Ovary (tissue), 9 donors: ENCODE data around the gene BTLA. TPM values are rescaled to one million over a fixed set of nuclear protein-coding genes. Genes with fewer than 3 reads are reported as not detected.
"Not testable (repeated sequence)": the region's sequence is repeated elsewhere in the genome, so short reads cannot be mapped to it uniquely, and the experiment has no call there.

ENCODE experiments used
- DNase-seq, 5 donors: peaks; one replicate each; pipeline ENCODE4 v3.0.0-alpha.2; 2019 to 2020
- H3K27ac ChIP-seq, 2 donors: fragments of 200-600 bp; one replicate each; pipeline versions ENCODE4 v1.5.1 to v1.8.0; 2019 to 2022
- H3K27me3 ChIP-seq: fragments of 200-600 bp; one replicate; pipeline ENCODE4 v1.8.0; 2022
- H3K36me3 ChIP-seq: fragments of 200-600 bp; sonication (generic); one replicate; pipeline ENCODE4 v1.5.1; 2019
- H3K4me1 ChIP-seq: one replicate; pipeline ENCODE4 v1.8.1; 2013; ENCODE audit warnings: mild to moderate bottlenecking, moderate library complexity; ENCODE audit not compliant: insufficient read depth
- H3K4me3 ChIP-seq: fragments of 200-600 bp; sonication (generic); one replicate; pipeline ENCODE4 v1.5.1; 2017
- H3K9me3 ChIP-seq, 2 donors: fragments of 200-600 bp in 1 of 2; sonication (generic) in 1 of 2; one replicate each; pipeline versions ENCODE4 v1.5.1 to v1.8.1; 2013 to 2019; ENCODE audit warnings: mild to moderate bottlenecking in 1 of 2, moderate library complexity in 1 of 2
- EP300 ChIP-seq: sonication (generic); formaldehyde crosslinking; IDR thresholded peaks from one replicate; pipeline ENCODE4 v1.6.1; 2017; ENCODE audit warnings: antibody characterized with exemption
- POLR2A ChIP-seq: fragments of 450-650 bp; IDR thresholded peaks from one replicate; pipeline ENCODE4 v1.6.1; 2017; ENCODE audit warnings: antibody characterized with exemption, mild to moderate bottlenecking, moderate library complexity
- whole genome bisulfite sequencing, 3 donors: extraction: QIAGEN DNeasy Blood & Tissue Kit in 1 of 3; methylation state at CpG; one replicate each; pipeline versions ENCODE4 v1.1.5 to v1.1.7; 2013 to 2017; 5-methylcytosine and 5-hydroxymethylcytosine counted together
- intact Hi-C, 4 donors: fragments of 100-400 bp; cut with DNase I; formaldehyde crosslinking; loops; one replicate each; pipeline versions ENCODE4 v1.11.0 to v1.15.1; 2022 to 2023
- polyA plus RNA-seq, 2 donors: library from polyadenylated mRNA; stranded (reverse); fragments of 200-250 nt in 1 of 2; fragments of 350-450 nt in 1 of 2; fragmentation: Illumina TruSeq in 1 of 2; extraction: RNeasy Lipid Tissue Mini Kit (QIAGEN cat#74804) in 1 of 2; gene quantifications; one replicate each; pipeline ENCODE4 v1.2.3, GENCODE V29; 2013 to 2014
- total RNA-seq, 7 donors: library from RNA; depleted of rRNA in 2 of 7; stranded (reverse); fragments of >200 nt in 2 of 7; fragmentation: NEBNext Ultra II Directional in 3 of 7; extraction: Animal tissue kit (Norgen Biotek cat#: 25700) in 3 of 7; gene quantifications; one replicate each; pipeline versions ENCODE4 v1.1.0 to v1.2.4, GENCODE V29; 2016 to 2023
- TF ChIP-seq, protein P1 (sequence below), 3 donors: fragments of 450-650 bp in 2 of 3; fragments of 200-600 bp in 1 of 3; IDR thresholded peaks; one replicate each; pipeline versions ENCODE4 v1.5.1 to v1.8.0; 2016 to 2022; ENCODE audit warnings: antibody characterized with exemption in 3 of 3, mild to moderate bottlenecking in 1 of 3
- donor health status: DM: no; HTN: no; CAD: no; lungs with moderate emphysema.
- donor health status: DM: no; HTN: no; CAD: no.
- donor health status: Bipolar disorder and iron deficiency.
- donor health status: DM: yes; HTN: yes; CAD: no.
- donor health status: DM: no; HTN: no; CAD: no.
- donor health status: DM: yes; HTN: yes; CAD: no.

BTLA gene
- total and polyA plus RNA-seq, 9 donors: 0.04 to 0.48 (median 0.17) TPM; not detected in 4

GRCh38 chr3:112467539-112467938 lies 31.7 kb downstream of the BTLA start:
- DNase-seq: no peak
- H3K27me3 ChIP-seq: no peaks in the 10 kb centered on the region
- no peaks in the 10 kb centered on the region for H3K36me3 ChIP-seq
- H3K9me3 ChIP-seq: no peaks in the 10 kb centered on the region
- WGBS, 3 donors: 77 to 89% (median 85%) methylated on average over 1 of the region's 1 CpG
- H3K27ac ChIP-seq: no peak overlapping the region
- intact Hi-C loops: no loop called here
- TF ChIP-seq POLR2A (no peak), EP300 (no peak)
- TF ChIP-seq, protein P1, sequence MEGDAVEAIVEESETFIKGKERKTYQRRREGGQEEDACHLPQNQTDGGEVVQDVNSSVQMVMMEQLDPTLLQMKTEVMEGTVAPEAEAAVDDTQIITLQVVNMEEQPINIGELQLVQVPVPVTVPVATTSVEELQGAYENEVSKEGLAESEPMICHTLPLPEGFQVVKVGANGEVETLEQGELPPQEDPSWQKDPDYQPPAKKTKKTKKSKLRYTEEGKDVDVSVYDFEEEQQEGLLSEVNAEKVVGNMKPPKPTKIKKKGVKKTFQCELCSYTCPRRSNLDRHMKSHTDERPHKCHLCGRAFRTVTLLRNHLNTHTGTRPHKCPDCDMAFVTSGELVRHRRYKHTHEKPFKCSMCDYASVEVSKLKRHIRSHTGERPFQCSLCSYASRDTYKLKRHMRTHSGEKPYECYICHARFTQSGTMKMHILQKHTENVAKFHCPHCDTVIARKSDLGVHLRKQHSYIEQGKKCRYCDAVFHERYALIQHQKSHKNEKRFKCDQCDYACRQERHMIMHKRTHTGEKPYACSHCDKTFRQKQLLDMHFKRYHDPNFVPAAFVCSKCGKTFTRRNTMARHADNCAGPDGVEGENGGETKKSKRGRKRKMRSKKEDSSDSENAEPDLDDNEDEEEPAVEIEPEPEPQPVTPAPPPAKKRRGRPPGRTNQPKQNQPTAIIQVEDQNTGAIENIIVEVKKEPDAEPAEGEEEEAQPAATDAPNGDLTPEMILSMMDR (IDR thresholded peaks at IDR 0.05): no peak
- H3K4me1 ChIP-seq: no peaks in the 10 kb centered on the region
- H3K4me3 ChIP-seq: no peak overlapping the region

GRCh38 chr3:112466020-112466419 lies 33.3 kb downstream of the BTLA start:
- no peaks in the 10 kb centered on the region for H3K36me3 ChIP-seq
- H3K4me1 ChIP-seq: no peaks in the 10 kb centered on the region
- no peaks in the 10 kb centered on the region for H3K9me3 ChIP-seq
- intact Hi-C loops: no loop called here
- H3K4me3 ChIP-seq: no peak overlapping the region
- WGBS, 3 donors: 0 to 42% (median 0%) methylated on average over 1 of the region's 1 CpG
- DNase-seq: no peak
- H3K27me3 ChIP-seq: no peaks in the 10 kb centered on the region
- H3K27ac ChIP-seq: no peak overlapping the region
- TF ChIP-seq, protein P1 (IDR thresholded peaks at IDR 0.05): no peak
- TF ChIP-seq EP300 (no peak), POLR2A (no peak)

DNA sequence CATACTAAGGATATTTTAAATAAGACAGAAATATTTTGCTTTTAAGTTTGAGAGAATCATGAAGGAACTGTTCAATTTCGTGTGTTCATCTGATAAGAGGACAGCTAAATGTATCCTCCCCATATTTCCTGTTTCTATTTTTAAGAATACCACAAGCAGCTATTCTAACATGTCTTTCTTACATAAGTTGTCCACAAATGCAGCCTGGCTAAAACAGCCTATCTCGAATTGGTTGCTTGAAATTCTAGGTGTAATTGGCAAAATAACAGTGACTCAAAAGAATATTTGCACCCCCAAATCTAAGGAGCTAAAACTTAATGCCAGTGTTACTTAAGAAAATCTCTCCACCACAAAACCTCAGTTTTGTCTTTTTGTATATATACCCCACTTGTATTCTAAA lies 35.0 kb downstream of the BTLA start:
- H3K4me1 ChIP-seq: no peaks in the 10 kb centered on the region
- no peak for DNase-seq
- no peaks in the 10 kb centered on the region for H3K27me3 ChIP-seq
- TF ChIP-seq EP300 (no peak), POLR2A (no peak)
- TF ChIP-seq, protein P1 (IDR thresholded peaks at IDR 0.05): no peak
- WGBS, 3 donors: 35 to 45% (median 37%) methylated on average over 2 of the region's 2 CpGs
- no peak overlapping the region for H3K27ac ChIP-seq
- no peak overlapping the region for H3K4me3 ChIP-seq
- intact Hi-C loops: no loop called here
- H3K36me3 ChIP-seq: no peaks in the 10 kb centered on the region
- H3K9me3 ChIP-seq: no peaks in the 10 kb centered on the region

DNA sequence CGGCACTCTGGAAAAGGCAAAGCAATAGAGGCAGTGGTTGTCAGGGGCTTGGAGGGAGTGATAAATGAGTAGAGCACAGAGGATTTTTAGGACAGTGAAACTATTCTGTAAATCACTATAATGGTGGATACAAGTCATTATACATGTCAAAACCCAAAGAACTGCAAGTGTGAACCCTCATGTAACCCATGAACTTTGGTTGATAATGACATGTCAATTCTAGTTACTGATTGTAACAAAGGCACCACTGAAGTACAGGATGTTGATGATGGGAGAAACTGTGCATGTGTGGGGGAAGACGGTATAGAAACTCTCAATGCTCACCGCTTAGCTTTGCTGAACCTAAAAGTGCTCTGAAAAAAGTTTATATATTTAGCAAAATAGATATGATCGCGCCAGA lies 36.0 kb downstream of the BTLA start:
- TF ChIP-seq EP300 (no peak), POLR2A (no peak)
- TF ChIP-seq, protein P1 (IDR thresholded peaks at IDR 0.05): no peak
- Histone ChIP-seq H3K36me3 (no peaks in the 10 kb centered on the region), H3K9me3 (no peaks in the 10 kb centered on the region), H3K4me3 (no peak overlapping the region), H3K4me1 (no peaks in the 10 kb centered on the region), H3K27me3 (no peaks in the 10 kb centered on the region), H3K27ac (no peak overlapping the region)
- intact Hi-C loops: no loop called here
- no peak for DNase-seq
- 90 to 95% (median 91%) methylated on average over 5 of the region's 5 CpGs for WGBS, 3 donors

GRCh38 chr3:112461787-112462186 lies 37.5 kb downstream of the BTLA start:
- 94 to 99% (median 98%) methylated on average over 2 of the region's 2 CpGs for WGBS, 3 donors
- intact Hi-C loops, DNase-seq, H3K4me1 ChIP-seq, H3K9me3 ChIP-seq, H3K27me3 ChIP-seq, H3K4me3 ChIP-seq, H3K36me3 ChIP-seq, H3K27ac ChIP-seq: not testable (repeated sequence)
